CD8-positive, alpha-beta memory T cell (primary cell): ENCODE measurements around the gene PACS1. TPM values are rescaled to one million over a fixed set of nuclear protein-coding genes. Genes with fewer than 3 reads are reported as not detected.

Source experiments
- CTCF ChIA-PET: fragments of 350-600 bp; sonication (Branson Sonifier 250); formaldehyde crosslinking; loops from one replicate; lab custom pipeline; 2021; ENCODE audit warnings: antibody characterized with exemption; lab: Charles Lee
- POLR2A ChIA-PET: fragments of 350-600 bp; sonication (Branson Sonifier 250); formaldehyde crosslinking; loops from one replicate; lab custom pipeline; 2021; ENCODE audit warnings: antibody characterized with exemption; lab: Charles Lee
- DNase-seq, 5 donors: peaks; one replicate each; pipeline versions ENCODE4 v3.0.0 to v3.0.0-alpha.2; 2020 to 2022; ENCODE audit warnings: mixed read lengths in 1 of 5
- H3K27ac ChIP-seq: one replicate; pipeline ENCODE4 v1.7.0; 2013; ENCODE audit warnings: low read depth, mild to moderate bottlenecking, low read length, moderate library complexity
- H3K27me3 ChIP-seq: 2 replicates; pipeline ENCODE4 v1.7.0; 2013; ENCODE audit warnings: low read length, mild to moderate bottlenecking; ENCODE audit not compliant: insufficient read depth, poor library complexity, severe bottlenecking
- H3K36me3 ChIP-seq: 2 replicates; pipeline ENCODE4 v1.7.0; 2013; ENCODE audit warnings: mild to moderate bottlenecking, low read length, moderate library complexity; ENCODE audit not compliant: insufficient read depth
- H3K4me1 ChIP-seq: 2 replicates; pipeline ENCODE4 v1.7.0; 2013; ENCODE audit warnings: mild to moderate bottlenecking, low read length, moderate library complexity; ENCODE audit not compliant: insufficient read depth
- H3K4me3 ChIP-seq: 2 replicates; pipeline ENCODE4 v1.7.0; 2013; ENCODE audit warnings: mild to moderate bottlenecking, low read length
- H3K9me3 ChIP-seq: 2 replicates; pipeline ENCODE4 v1.7.0; 2013; ENCODE audit warnings: mild to moderate bottlenecking, low read length
- H3K27ac Mint-ChIP-seq, 8 donors: one replicate each; pipeline ENCODE4 v1.8.0; 2020 to 2021; ENCODE audit warnings: mixed read lengths in 8 of 8, mild to moderate bottlenecking in 6 of 8, inconsistent platforms in 3 of 8, moderate library complexity in 3 of 8
- H3K27me3 Mint-ChIP-seq, 2 donors: one replicate each; pipeline ENCODE4 v1.8.0; 2020 to 2021; ENCODE audit warnings: mixed read lengths in 2 of 2, mild to moderate bottlenecking in 1 of 2, moderate library complexity in 1 of 2
- H3K36me3 Mint-ChIP-seq, 3 donors: one replicate each; pipeline ENCODE4 v1.8.0; 2020 to 2021; ENCODE audit warnings: mixed read lengths in 3 of 3, inconsistent platforms in 1 of 3, mild to moderate bottlenecking in 1 of 3
- H3K4me1 Mint-ChIP-seq, 3 donors: one replicate each; pipeline ENCODE4 v1.8.0; 2020 to 2021; ENCODE audit warnings: mixed read lengths in 3 of 3, inconsistent platforms in 1 of 3, mild to moderate bottlenecking in 1 of 3
- H3K4me3 Mint-ChIP-seq, 7 donors: one replicate each; pipeline ENCODE4 v1.8.0; 2020 to 2021; ENCODE audit warnings: mixed read lengths in 7 of 7, mild to moderate bottlenecking in 6 of 7, moderate library complexity in 4 of 7, inconsistent platforms in 2 of 7
- H3K9me3 Mint-ChIP-seq, 5 donors: one replicate each; pipeline ENCODE4 v1.8.0; 2020 to 2022; ENCODE audit warnings: mixed read lengths in 5 of 5, mild to moderate bottlenecking in 3 of 5, moderate library complexity in 2 of 5, inconsistent platforms in 1 of 5
- polyA plus RNA-seq: library from polyadenylated mRNA; unstranded; fragments of 300-500 nt; fragmentation: Illumina TruSeq; gene quantifications from one replicate; pipeline ENCODE4 v1.2.3, GENCODE V29; 2021
- total RNA-seq, 2 experiments: library from RNA; stranded (reverse); gene quantifications; one replicate each; pipeline ENCODE4 v1.2.3, GENCODE V29; 2021

The PACS1 gene
- total and polyA plus RNA-seq, 3 experiments from 2014 or later, result 73.3 to 86.1 (median 77.4) TPM

- H3K9me3 Mint-ChIP-seq, result no peaks in the 10 kb centered on the region
- peak overlapping the region in 1 of 7 donors; percentile 56 for H3K4me3 Mint-ChIP-seq
- no peak overlapping the region for H3K4me3 ChIP-seq
- no peaks in the 10 kb centered on the region for H3K36me3 ChIP-seq
- no peak for DNase-seq
- peak overlapping the region in 3 of 8 donors; percentile 33 to 62 (median 33) for H3K27ac Mint-ChIP-seq
- peaks cover 0 to 8% of the 10 kb centered on the region in 2 donors for H3K27me3 Mint-ChIP-seq
- no peaks in the 10 kb centered on the region for H3K27me3 ChIP-seq
- no peaks in the 10 kb centered on the region for H3K9me3 ChIP-seq
- POLR2A ChIA-PET, result interaction anchor here (1.5 kb wide), 1 partner anchor 33 kb away, joined by 3 read pairs; no protein-coding TSS in a partner anchor
- peaks cover 36% of the 10 kb centered on the region for H3K4me1 ChIP-seq
- peaks cover 33 to 53% (median 39%) of the 10 kb centered on the region in 3 donors for H3K4me1 Mint-ChIP-seq
- CTCF ChIA-PET, result interaction anchor here (0.7 to 6.5 kb wide), 4 partner anchors 26 to 1102 kb away, joined by 3 to 74 read pairs (median 12); no protein-coding TSS in a partner anchor
- peaks cover 0 to 12% (median 0%) of the 10 kb centered on the region in 3 donors for H3K36me3 Mint-ChIP-seq
- no peak overlapping the region for H3K27ac ChIP-seq
Observed at GRCh38 chr11:66284526-66285078, 214.5 kb downstream of the PACS1 start.

GRCh38 chr11:66285250-66285947 lies 215.3 kb downstream of the PACS1 start:
- Histone ChIP-seq H3K4me3 (no peak overlapping the region), H3K27me3 (no peaks in the 10 kb centered on the region), H3K36me3 (no peaks in the 10 kb centered on the region), H3K27ac (no peak overlapping the region), H3K9me3 (no peaks in the 10 kb centered on the region), H3K4me1 (peaks cover 44% of the 10 kb centered on the region)
- ChIA-PET CTCF (interaction anchor here (1.3 to 6.5 kb wide), 2 partner anchors 27 to 63 kb away, joined by 3 to 74 read pairs; no protein-coding TSS in a partner anchor), POLR2A (no interaction called here)
- peaks cover 0 to 12% (median 0%) of the 10 kb centered on the region in 3 donors for H3K36me3 Mint-ChIP-seq
- peaks cover under 1 to 8% of the 10 kb centered on the region in 2 donors for H3K27me3 Mint-ChIP-seq
- H3K4me3 Mint-ChIP-seq, result peak overlapping the region in 2 of 7 donors; percentile 23 to 86
- peak overlapping the region in 1 of 8 donors; percentile 25 for H3K27ac Mint-ChIP-seq
- peaks cover 39 to 59% (median 47%) of the 10 kb centered on the region in 3 donors for H3K4me1 Mint-ChIP-seq
- H3K9me3 Mint-ChIP-seq, result no peaks in the 10 kb centered on the region
- DNase-seq, result no peak

DNA sequence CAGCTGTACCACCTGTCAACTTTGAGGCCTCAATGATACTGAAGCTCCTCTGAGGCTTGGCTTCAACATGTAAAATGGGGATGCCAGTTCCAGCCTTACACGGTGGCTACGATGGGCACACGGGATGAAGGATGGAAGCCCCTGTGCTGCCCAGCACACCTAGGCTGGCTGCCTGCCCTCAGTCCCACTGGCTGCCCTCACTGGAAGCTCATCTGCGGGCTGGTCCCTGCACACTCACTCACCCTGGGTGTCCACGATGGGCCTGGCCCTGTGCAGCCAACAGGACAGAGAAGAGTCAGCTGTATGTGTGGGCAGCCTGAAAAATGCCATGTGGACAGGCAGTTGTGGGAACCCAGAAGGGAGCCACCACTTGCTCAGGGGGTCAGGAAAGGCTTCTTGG lies 216.6 kb downstream of the PACS1 start:
- Mint-ChIP-seq H3K27me3 (peaks cover 5 to 6% of the 10 kb centered on the region in 2 donors), H3K27ac (peak overlapping the region in 5 of 8 donors; percentile 21 to 82 (median 61)), H3K36me3 (peaks cover 0 to 12% (median 0%) of the 10 kb centered on the region in 3 donors), H3K9me3 (no peaks in the 10 kb centered on the region), H3K4me1 (peaks cover 37 to 56% (median 46%) of the 10 kb centered on the region in 3 donors), H3K4me3 (peak overlapping the region in 6 of 7 donors; percentile 60 to 86 (median 82))
- CTCF ChIA-PET, result interaction anchor here (1.3 to 6.5 kb wide), 3 partner anchors 25 to 64 kb away, joined by 3 to 74 read pairs (median 39); no protein-coding TSS in a partner anchor
- peaks cover 42% of the 10 kb centered on the region for H3K4me1 ChIP-seq
- H3K27me3 ChIP-seq, result no peaks in the 10 kb centered on the region
- no peaks in the 10 kb centered on the region for H3K9me3 ChIP-seq
- POLR2A ChIA-PET, result no interaction called here
- no peak for DNase-seq
- H3K27ac ChIP-seq, result no peak overlapping the region
- no peaks in the 10 kb centered on the region for H3K36me3 ChIP-seq
- no peak overlapping the region for H3K4me3 ChIP-seq

DNA sequence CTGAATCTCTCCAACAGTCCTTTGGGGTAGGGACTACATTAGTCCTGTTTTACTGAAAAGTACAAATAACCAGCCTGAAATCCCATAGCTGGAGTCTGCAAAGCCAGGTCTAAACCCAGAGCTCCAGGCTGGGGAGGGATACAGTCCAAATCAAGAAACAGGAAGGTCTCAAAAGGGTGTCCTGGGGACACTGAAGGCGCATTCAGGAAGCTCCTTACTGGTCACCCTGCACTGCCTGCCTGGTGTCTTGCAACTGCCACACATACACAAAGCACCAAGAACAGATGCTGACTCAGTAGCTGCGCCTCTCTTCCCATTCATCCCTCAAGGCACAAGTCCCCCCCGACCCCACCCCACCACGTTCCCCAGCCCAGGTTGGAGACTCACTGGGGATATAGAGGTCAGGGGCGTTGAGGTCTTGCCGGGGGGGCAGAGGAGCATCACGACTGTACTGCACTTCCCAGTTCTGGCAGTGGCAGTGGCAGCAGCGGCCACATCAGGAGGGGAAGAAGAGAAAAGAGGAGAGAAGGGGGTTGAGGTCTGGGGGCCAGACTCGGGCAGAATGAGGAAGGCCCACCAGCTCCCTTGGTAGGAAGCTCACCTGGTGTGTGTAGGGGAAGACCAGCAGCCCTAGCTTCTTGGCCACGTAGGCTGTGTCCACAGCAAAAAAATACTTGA lies 217.3 kb downstream of the PACS1 start:
- H3K27ac Mint-ChIP-seq, result peak overlapping the region in 6 of 8 donors; percentile 17 to 82 (median 61)
- no peak overlapping the region for H3K4me3 ChIP-seq
- H3K9me3 ChIP-seq, result no peaks in the 10 kb centered on the region
- H3K36me3 Mint-ChIP-seq, result peaks cover 0 to 12% (median 0%) of the 10 kb centered on the region in 3 donors
- H3K27me3 Mint-ChIP-seq, result peaks cover 5 to 7% of the 10 kb centered on the region in 2 donors
- no peak for DNase-seq
- CTCF ChIA-PET, result interaction anchor here (2.3 to 6.5 kb wide), 3 partner anchors 24 to 65 kb away, joined by 14 to 74 read pairs (median 39); no protein-coding TSS in a partner anchor
- peaks cover 2% of the 10 kb centered on the region for H3K27me3 ChIP-seq
- peaks cover 33 to 51% (median 40%) of the 10 kb centered on the region in 3 donors for H3K4me1 Mint-ChIP-seq
- no peaks in the 10 kb centered on the region for H3K36me3 ChIP-seq
- no peaks in the 10 kb centered on the region for H3K9me3 Mint-ChIP-seq
- peaks cover 36% of the 10 kb centered on the region for H3K4me1 ChIP-seq
- H3K4me3 Mint-ChIP-seq, result peak overlapping the region; percentile 63 to 96 (median 86)
- no peak overlapping the region for H3K27ac ChIP-seq
- POLR2A ChIA-PET, result no interaction called here

GRCh38 chr11:66287889-66288670 lies 218.0 kb downstream of the PACS1 start:
- Histone ChIP-seq H3K9me3 (no peaks in the 10 kb centered on the region), H3K27ac (peak overlapping the region; percentile 93), H3K4me3 (peak overlapping the region; percentile 73), H3K36me3 (no peaks in the 10 kb centered on the region), H3K4me1 (peaks cover 30% of the 10 kb centered on the region), H3K27me3 (peaks cover 9% of the 10 kb centered on the region)
- H3K27ac Mint-ChIP-seq, result peak overlapping the region; percentile 36 to 97 (median 88)
- ChIA-PET CTCF (interaction anchor here (2.3 to 5.3 kb wide), 2 partner anchors 24 to 66 kb away, joined by 14 to 39 read pairs; no protein-coding TSS in a partner anchor), POLR2A (interaction anchor here (0.6 to 1.8 kb wide), 4 partner anchors 20 to 63 kb away, joined by 3 to 19 read pairs (median 8); partner anchors contain the start of gene RAB1B)
- H3K36me3 Mint-ChIP-seq, result peaks cover 0 to 12% (median 4%) of the 10 kb centered on the region in 3 donors
- no peaks in the 10 kb centered on the region for H3K9me3 Mint-ChIP-seq
- H3K4me3 Mint-ChIP-seq, result peak overlapping the region; percentile 84 to 96 (median 86)
- H3K27me3 Mint-ChIP-seq, result peaks cover 5 to 14% of the 10 kb centered on the region in 2 donors
- no peak for DNase-seq
- H3K4me1 Mint-ChIP-seq, result peaks cover 29 to 50% (median 38%) of the 10 kb centered on the region in 3 donors

- CTCF ChIA-PET, result interaction anchor here (0.7 to 5.3 kb wide), 9 partner anchors 9 to 404 kb away, joined by 3 to 39 read pairs (median 3); partner anchors contain the start of gene MRPL11
- H3K27me3 ChIP-seq, result peaks cover 15% of the 10 kb centered on the region
Observed at GRCh38 chr11:66288671-66289547, 218.8 kb downstream of the PACS1 start, which contains the start of gene YIF1A. Gene YIF1A (minus strand): TSS chr11:66289143. CDS start chr11:66288985, 158 bp downstream.

More at GRCh38 chr11:66288671-66289547, 218.8 kb downstream of the PACS1 start, which contains the start of gene YIF1A:
- peak; percentile 98 to 99 (median 98) for DNase-seq
- Histone ChIP-seq H3K4me3 (peak within 1 kb of the TSS; percentile 73), H3K27ac (peak within 1 kb of the TSS; percentile 93), H3K4me1 (peaks cover 28% of the 10 kb centered on the region), H3K9me3 (no peaks in the 10 kb centered on the region), H3K36me3 (no peaks in the 10 kb centered on the region)
- POLR2A ChIA-PET, result interaction anchor here (0.6 to 1.8 kb wide), 20 partner anchors 8 to 670 kb away, joined by 3 to 19 read pairs (median 4); partner anchors contain the start of genes B4GAT1, NPAS4, RAB1B and RBM4
- Mint-ChIP-seq H3K27ac (peak within 1 kb of the TSS; percentile 82 to 97 (median 91)), H3K9me3 (no peaks in the 10 kb centered on the region), H3K4me3 (peak within 1 kb of the TSS; percentile 84 to 96 (median 87)), H3K27me3 (peaks cover 11 to 20% of the 10 kb centered on the region in 2 donors), H3K36me3 (peaks cover 0 to 12% (median 4%) of the 10 kb centered on the region in 3 donors), H3K4me1 (peaks cover 27 to 47% (median 35%) of the 10 kb centered on the region in 3 donors)
